SHP77 treated with DMSO at 0.1 percent for 48 hours (cell line): Measurements from ENCODE around the gene SHLD1.
"Not testable (repeated sequence)": the region's sequence is repeated elsewhere in the genome, so short reads cannot be mapped to it uniquely, and the experiment has no call there.

Experiments used
- DNase-seq: peaks from one replicate; lab custom pipeline; 2025; lab: John Stamatoyannopoulos, UW

Gene SHLD1

GRCh38 chr20:5749952-5750779 is at the start of gene SHLD1:
TSS of gene SHLD1 (plus strand) at chr20:5750401. CDS start at chr20:5772866, 22,465 bp downstream.
- DNase-seq: peak; percentile 94

GRCh38 chr20:5702339-5702738 is 47.9 kb upstream of the SHLD1 start:
- not testable (repeated sequence) for DNase-seq

- DNase-seq: peak; percentile 42
Measured at GRCh38 chr20:5703681-5704101, 46.5 kb upstream of the SHLD1 start.

GRCh38 chr20:5705827-5706226 is 44.4 kb upstream of the SHLD1 start:
- no peak for DNase-seq

- DNase-seq: no peak
Measured at GRCh38 chr20:5706797-5707196, 43.4 kb upstream of the SHLD1 start.

GRCh38 chr20:5710551-5710950 is 39.6 kb upstream of the SHLD1 start:
- no peak for DNase-seq

GRCh38 chr20:5714261-5715041 is 35.8 kb upstream of the SHLD1 start:
- no peak for DNase-seq

GRCh38 chr20:5715071-5715841 is 34.9 kb upstream of the SHLD1 start:
- no peak for DNase-seq

- DNase-seq: no peak
Measured at GRCh38 chr20:5716953-5717352, 33.2 kb upstream of the SHLD1 start.

- no peak for DNase-seq
Measured at GRCh38 chr20:5718896-5719595, 31.2 kb upstream of the SHLD1 start.

- DNase-seq: no peak
Measured at GRCh38 chr20:5719861-5720403, 30.3 kb upstream of the SHLD1 start.

GRCh38 chr20:5720696-5721095 is 29.5 kb upstream of the SHLD1 start:
- DNase-seq: no peak

- DNase-seq: not testable (repeated sequence)
Measured at GRCh38 chr20:5721356-5721755, 28.8 kb upstream of the SHLD1 start.

GRCh38 chr20:5722927-5723326 is 27.3 kb upstream of the SHLD1 start:
- DNase-seq: no peak

- DNase-seq: not testable (repeated sequence)
Measured at GRCh38 chr20:5725183-5725463, 25.1 kb upstream of the SHLD1 start.

- DNase-seq: no peak
Measured at GRCh38 chr20:5727018-5727515, 23.1 kb upstream of the SHLD1 start.

- no peak for DNase-seq
Measured at GRCh38 chr20:5729348-5729747, 20.9 kb upstream of the SHLD1 start.

- DNase-seq: no peak
Measured at GRCh38 chr20:5730131-5730530, 20.1 kb upstream of the SHLD1 start.

GRCh38 chr20:5731753-5732366 is 18.3 kb upstream of the SHLD1 start:
- no peak for DNase-seq

- DNase-seq: no peak
Measured at GRCh38 chr20:5734602-5735001, 15.6 kb upstream of the SHLD1 start.
